Gastrocnemius medialis (tissue), 4 donors: ENCODE data around the gene AFF3. TPM values are rescaled to one million over a fixed set of nuclear protein-coding genes. Genes with fewer than 3 reads are reported as not detected.

Experiments
- ATAC-seq, 2 donors: fragments of 150-250 bp; one replicate each; pipeline ENCODE4 v1.9.1; 2016
- DNase-seq, 2 donors: peaks; one replicate each; pipeline ENCODE4 v3.0.0-alpha.2; 2019
- H3K27ac ChIP-seq, 4 donors: fragments of 200-600 bp; sonication (generic); 1 replicate in 1 of 4; 2 replicates in 3 of 4; pipeline ENCODE4 v1.5.1; 2016 to 2018; ENCODE audit warnings: mild to moderate bottlenecking in 2 of 4, moderate library complexity in 1 of 4
- H3K27me3 ChIP-seq, 3 donors: fragments of 200-600 bp; sonication (generic) in 2 of 3; 1 replicate in 1 of 3; 2 replicates in 2 of 3; pipeline versions ENCODE4 v1.5.1 to v1.6.0; 2016 to 2019; ENCODE audit warnings: mild to moderate bottlenecking in 1 of 3, moderate library complexity in 1 of 3
- H3K36me3 ChIP-seq, 2 donors: fragments of 200-600 bp; sonication (generic) in 1 of 2; one replicate each; pipeline ENCODE4 v1.5.1; 2017 to 2018
- H3K4me1 ChIP-seq, 2 donors: fragments of 200-600 bp; sonication (generic) in 1 of 2; one replicate each; pipeline ENCODE4 v1.5.1; 2016 to 2017; ENCODE audit warnings: mild to moderate bottlenecking in 2 of 2
- H3K4me3 ChIP-seq, 4 donors: fragments of 200-600 bp; sonication (generic) in 3 of 4; 1 replicate in 1 of 4; 2 replicates in 3 of 4; pipeline ENCODE4 v1.5.1; 2016 to 2019; ENCODE audit warnings: mild to moderate bottlenecking in 2 of 4
- H3K9me3 ChIP-seq, 3 donors: fragments of 200-600 bp; sonication (generic) in 2 of 3; 1 replicate in 1 of 3; 2 replicates in 2 of 3; pipeline ENCODE4 v1.5.1; 2016 to 2019
- CTCF ChIP-seq, 5 experiments: fragments of 450-650 bp in 3 of 5; fragments of 200-600 bp in 2 of 5; sonication (generic) in 2 of 5; IDR thresholded peaks in 4 of 5; conservative IDR thresholded peaks in 1 of 5; 1 replicate in 4 of 5; 2 replicates in 1 of 5; pipeline ENCODE4 v1.5.1; 2016 to 2019; ENCODE audit warnings: antibody characterized with exemption in 5 of 5, mild to moderate bottlenecking in 3 of 5, moderate library complexity in 3 of 5
- POLR2A ChIP-seq, 2 donors: fragments of 450-650 bp; IDR thresholded peaks; one replicate each; pipeline ENCODE4 v1.6.1; 2017; ENCODE audit warnings: antibody characterized with exemption in 2 of 2, mild to moderate bottlenecking in 2 of 2, moderate library complexity in 2 of 2
- in situ Hi-C, 4 donors: fragments of 200-750 bp; cut with MboI; loops; one replicate each; pipeline versions ENCODE4 v1.15.0 to v1.8.0; 2017; ENCODE audit warnings: low sequenced_read_pairs in 4 of 4
- intact Hi-C: fragments of 100-400 bp; cut with DNase I; formaldehyde crosslinking; loops from one replicate; pipeline ENCODE4 v1.15.1; 2023; ENCODE audit warnings: low total_unique reads
- total RNA-seq, 4 donors: library from RNA; depleted of rRNA; stranded (reverse); fragments of >200 nt; gene quantifications; one replicate each; pipeline versions ENCODE4 v1.1.0 to v1.2.3, GENCODE V29; 2016

AFF3 gene
- total RNA-seq, 4 donors from 2014 or later, result 0.22 to 0.55 (median 0.47) TPM

DNA sequence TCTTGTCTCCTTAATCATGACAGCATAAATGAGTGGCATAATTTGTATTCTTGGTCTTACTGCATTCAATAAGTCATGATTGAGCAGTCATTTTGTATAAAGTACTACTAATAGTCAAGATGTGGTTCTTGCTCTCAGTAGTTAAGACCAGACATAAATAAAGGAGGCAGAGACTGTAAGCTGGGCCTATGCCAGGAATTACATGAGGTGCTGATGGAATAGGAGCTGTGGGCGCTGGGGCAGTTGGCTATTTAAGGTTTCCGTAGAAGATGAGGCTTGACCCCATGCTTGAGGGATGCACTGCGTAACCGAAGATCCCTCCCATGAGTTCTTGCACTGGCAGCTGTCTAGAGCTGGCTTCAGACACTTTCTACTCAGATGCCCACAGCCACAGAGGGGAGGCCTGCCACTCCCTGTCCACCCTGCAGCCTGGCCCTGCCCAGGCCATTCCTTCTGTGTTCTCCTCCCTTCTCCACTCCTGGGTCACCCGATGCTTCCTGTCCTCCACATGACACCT, 501.7 kb downstream of the AFF3 start:
- TF ChIP-seq POLR2A (IDR thresholded peaks at IDR 0.05) (no peak), CTCF (IDR thresholded peaks at IDR 0.05 in 4 of 5, conservative IDR thresholded peaks at IDR 0.05 in 1 of 5) (no peak)
- in situ Hi-C loops, result no loop called here
- H3K9me3 ChIP-seq, result no peaks in the 10 kb centered on the region
- H3K27ac ChIP-seq, result no peak overlapping the region
- DNase-seq (no peak), ATAC-seq (no peak)
- H3K27me3 ChIP-seq, result no peaks in the 10 kb centered on the region
- no peak overlapping the region for H3K4me3 ChIP-seq
- H3K4me1 ChIP-seq, result peaks cover 27 to 39% of the 10 kb centered on the region in 2 donors
- no peaks in the 10 kb centered on the region for H3K36me3 ChIP-seq
- intact Hi-C loops, result no loop called here

DNA sequence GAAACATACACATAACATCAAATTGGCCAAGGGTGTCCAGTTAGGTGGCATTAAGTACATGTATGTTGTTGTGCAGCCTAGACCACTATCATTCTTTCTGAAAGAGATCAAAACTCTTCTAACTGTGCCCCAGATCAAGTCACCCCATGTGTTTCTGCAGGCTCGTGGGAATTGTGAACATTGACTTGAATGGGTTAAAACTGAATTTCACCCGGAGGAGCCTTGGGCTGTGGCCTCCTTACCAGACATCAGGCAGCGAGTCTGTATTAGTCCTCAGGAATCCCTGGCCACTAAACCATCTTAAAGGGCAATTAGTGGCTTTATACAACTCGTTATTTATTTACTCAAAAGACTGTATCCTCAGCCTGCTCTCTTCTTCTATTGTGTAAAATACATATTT, 503.6 kb downstream of the AFF3 start:
- Histone ChIP-seq H3K9me3 (no peaks in the 10 kb centered on the region), H3K27me3 (no peaks in the 10 kb centered on the region), H3K36me3 (no peaks in the 10 kb centered on the region), H3K4me3 (no peak overlapping the region), H3K27ac (no peak overlapping the region), H3K4me1 (peaks cover 22 to 28% of the 10 kb centered on the region in 2 donors)
- DNase-seq, result no peak
- no peak for ATAC-seq
- intact Hi-C loops, result loop anchor here (5.0 kb wide), 1 partner anchor 1169 kb away; no protein-coding TSS in a partner anchor
- TF ChIP-seq POLR2A (IDR thresholded peaks at IDR 0.05) (no peak), CTCF (IDR thresholded peaks at IDR 0.05 in 4 of 5, conservative IDR thresholded peaks at IDR 0.05 in 1 of 5) (no peak)
- in situ Hi-C loops, result no loop called here

DNA sequence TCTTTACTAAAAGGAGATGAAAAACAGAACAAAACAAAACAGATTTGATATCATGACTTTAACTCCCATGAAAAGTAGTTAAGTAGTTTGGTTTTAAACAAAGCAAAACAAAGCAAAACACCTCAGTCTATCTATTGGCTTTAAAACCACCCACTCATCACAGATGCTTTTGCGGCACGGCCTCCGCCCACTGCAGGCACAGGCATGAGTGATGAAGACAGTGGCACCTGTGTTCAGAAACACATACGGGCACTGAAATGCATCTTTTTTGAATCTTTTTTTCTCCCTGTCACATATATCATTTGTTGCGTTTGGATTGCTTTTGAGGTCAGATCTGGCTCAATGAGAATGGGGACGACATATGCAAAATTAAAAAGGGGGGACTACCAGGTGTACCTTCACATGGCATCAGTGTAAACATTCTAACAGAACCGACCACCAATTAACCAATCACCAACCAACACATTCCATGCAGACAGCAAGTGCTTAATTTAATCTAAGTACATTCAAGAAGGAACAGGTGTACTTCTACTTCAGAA, 505.2 kb downstream of the AFF3 start:
- intact Hi-C loops, result loop anchor here (2.0 to 5.0 kb wide), 2 partner anchors 24 to 1170 kb away; no protein-coding TSS in a partner anchor
- TF ChIP-seq CTCF (IDR thresholded peaks at IDR 0.05 in 4 of 5, conservative IDR thresholded peaks at IDR 0.05 in 1 of 5) (no peak), POLR2A (IDR thresholded peaks at IDR 0.05) (no peak)
- in situ Hi-C loops, result no loop called here
- H3K27me3 ChIP-seq, result no peaks in the 10 kb centered on the region
- peaks cover 22 to 24% of the 10 kb centered on the region in 2 donors for H3K4me1 ChIP-seq
- ATAC-seq (no peak), DNase-seq (no peak)
- no peaks in the 10 kb centered on the region for H3K36me3 ChIP-seq
- H3K4me3 ChIP-seq, result no peak overlapping the region
- no peaks in the 10 kb centered on the region for H3K9me3 ChIP-seq
- H3K27ac ChIP-seq, result peak overlapping the region; percentile 47 to 73 (median 60)

- H3K36me3 ChIP-seq, result no peaks in the 10 kb centered on the region
- H3K9me3 ChIP-seq, result no peaks in the 10 kb centered on the region
- in situ Hi-C loops, result no loop called here
- H3K4me3 ChIP-seq, result peak overlapping the region in 3 of 4 donors; percentile 26 to 35 (median 27)
- ATAC-seq, result peak; percentile 83 to 88
- intact Hi-C loops, result loop anchor here (2.0 to 5.0 kb wide), 2 partner anchors 24 to 1171 kb away; no protein-coding TSS in a partner anchor
- no peaks in the 10 kb centered on the region for H3K27me3 ChIP-seq
- peak; percentile 56 to 75 for DNase-seq
- H3K4me1 ChIP-seq, result peaks cover 22 to 24% of the 10 kb centered on the region in 2 donors
- TF ChIP-seq CTCF (IDR thresholded peaks at IDR 0.05 in 4 of 5, conservative IDR thresholded peaks at IDR 0.05 in 1 of 5) (no peak), POLR2A (IDR thresholded peaks at IDR 0.05) (no peak)
- peak overlapping the region; percentile 47 to 73 (median 60) for H3K27ac ChIP-seq
These were observed 506.0 kb downstream of the AFF3 start for GRCh38 chr2:99636144-99637034.
